HEK293 (cell line): ENCODE measurements around the gene LSM14B.
A peak's percentile ranks its signal among the peaks of the same experiment; 100 is the strongest.

ENCODE experiments used
- BCL11B ChIP-seq: fragments of 450-650 bp; formaldehyde crosslinking; IDR thresholded peaks from 2 replicates; pipeline ENCODE4 v1.5.1; 2016; ENCODE audit warnings: low read depth, missing biosample characterization, missing genetic modification characterization
- BCL6B ChIP-seq: fragments of 450-650 bp; formaldehyde crosslinking; IDR thresholded peaks from 2 replicates; pipeline ENCODE4 v1.5.1; 2017; ENCODE audit warnings: missing biosample characterization, missing genetic modification characterization
- GLIS1 ChIP-seq: fragments of 450-650 bp; formaldehyde crosslinking; IDR thresholded peaks from 2 replicates; pipeline ENCODE4 v1.5.1; 2016; ENCODE audit warnings: missing biosample characterization, missing genetic modification characterization
- HOXC10 ChIP-seq: sonication (generic); formaldehyde crosslinking; IDR thresholded peaks from 2 replicates; pipeline ENCODE4 v1.8.1; 2023; ENCODE audit warnings: mild to moderate bottlenecking, missing genetic modification reagents
- KLF16 ChIP-seq: fragments of 450-650 bp; formaldehyde crosslinking; IDR thresholded peaks from 2 replicates; pipeline ENCODE4 v1.5.1; 2017; ENCODE audit warnings: missing biosample characterization, missing genetic modification characterization
- RBAK ChIP-seq: fragments of 450-650 bp; formaldehyde crosslinking; IDR thresholded peaks from 2 replicates; pipeline ENCODE4 v1.5.1; 2016; ENCODE audit warnings: missing biosample characterization, missing genetic modification characterization
- YY2 ChIP-seq: fragments of 450-650 bp; formaldehyde crosslinking; IDR thresholded peaks from 2 replicates; pipeline ENCODE4 v1.5.1; 2016; ENCODE audit warnings: missing biosample characterization, missing genetic modification characterization
- ZBTB10 ChIP-seq: fragments of 450-650 bp; formaldehyde crosslinking; IDR thresholded peaks from 2 replicates; pipeline ENCODE4 v1.5.1; 2016; ENCODE audit warnings: missing biosample characterization, missing genetic modification characterization
- ZBTB21 ChIP-seq: fragments of 450-650 bp; formaldehyde crosslinking; IDR thresholded peaks from 2 replicates; pipeline ENCODE4 v1.5.1; 2017; ENCODE audit warnings: missing biosample characterization, missing genetic modification characterization
- ZFHX2 ChIP-seq: fragments of 450-650 bp; formaldehyde crosslinking; conservative IDR thresholded peaks from 2 replicates; pipeline ENCODE4 v1.5.1; 2016; ENCODE audit warnings: missing biosample characterization, missing genetic modification characterization
- ZNF114 ChIP-seq: fragments of 450-650 bp; formaldehyde crosslinking; IDR thresholded peaks from 2 replicates; pipeline ENCODE4 v1.5.0; 2017; ENCODE audit warnings: missing biosample characterization, missing genetic modification characterization
- ZNF132 ChIP-seq: fragments of 450-650 bp; formaldehyde crosslinking; IDR thresholded peaks from 2 replicates; pipeline ENCODE4 v1.5.1; 2017; ENCODE audit warnings: missing biosample characterization, missing genetic modification characterization, borderline replicate concordance
- ZNF184 ChIP-seq: fragments of 450-650 bp; IDR thresholded peaks from 2 replicates; pipeline ENCODE4 v1.5.1; 2018; ENCODE audit warnings: missing biosample characterization, mild to moderate bottlenecking, missing genetic modification characterization
- ZNF221 ChIP-seq: fragments of 450-650 bp; formaldehyde crosslinking; IDR thresholded peaks from 2 replicates; pipeline ENCODE4 v1.5.1; 2017; ENCODE audit warnings: missing biosample characterization, missing genetic modification characterization, borderline replicate concordance
- ZNF248 ChIP-seq: fragments of 450-650 bp; formaldehyde crosslinking; IDR thresholded peaks from 2 replicates; pipeline ENCODE4 v1.5.1; 2017; ENCODE audit warnings: missing biosample characterization, missing genetic modification characterization
- ZNF292 ChIP-seq: fragments of 450-650 bp; formaldehyde crosslinking; IDR thresholded peaks from 2 replicates; pipeline ENCODE4 v1.5.1; 2016; ENCODE audit warnings: low read depth, missing biosample characterization, missing genetic modification characterization, borderline replicate concordance
- ZNF350 ChIP-seq: fragments of 450-650 bp; formaldehyde crosslinking; IDR thresholded peaks from 2 replicates; pipeline ENCODE4 v1.5.0; 2017; ENCODE audit warnings: missing biosample characterization, mild to moderate bottlenecking, missing genetic modification characterization
- ZNF391 ChIP-seq: fragments of 450-650 bp; formaldehyde crosslinking; IDR thresholded peaks from 2 replicates; pipeline ENCODE4 v1.5.1; 2016; ENCODE audit warnings: low read depth, missing biosample characterization, missing genetic modification characterization, borderline replicate concordance
- ZNF558 ChIP-seq: fragments of 450-650 bp; formaldehyde crosslinking; IDR thresholded peaks from 2 replicates; pipeline ENCODE4 v1.5.1; 2016; ENCODE audit warnings: missing biosample characterization, missing genetic modification characterization
- ZNF596 ChIP-seq: fragments of 450-650 bp; IDR thresholded peaks from 2 replicates; pipeline ENCODE4 v1.5.0; 2018; ENCODE audit warnings: missing biosample characterization, mild to moderate bottlenecking, missing genetic modification characterization, moderate library complexity
- ZNF654 ChIP-seq: fragments of 450-650 bp; formaldehyde crosslinking; IDR thresholded peaks from 2 replicates; pipeline ENCODE4 v1.5.1; 2016; ENCODE audit warnings: low read depth, missing biosample characterization, missing genetic modification characterization
- ZNF670 ChIP-seq: fragments of 450-650 bp; formaldehyde crosslinking; IDR thresholded peaks from 2 replicates; pipeline ENCODE4 v1.5.1; 2016; ENCODE audit warnings: missing biosample characterization, missing genetic modification characterization, low read depth
- ZNF677 ChIP-seq: fragments of 450-650 bp; IDR thresholded peaks from 2 replicates; pipeline ENCODE4 v1.5.0; 2018; ENCODE audit warnings: missing biosample characterization, mild to moderate bottlenecking, missing genetic modification characterization, moderate library complexity
- ZNF747 ChIP-seq: fragments of 450-650 bp; formaldehyde crosslinking; IDR thresholded peaks from 2 replicates; pipeline ENCODE4 v1.5.1; 2016; ENCODE audit warnings: missing biosample characterization, missing genetic modification characterization
- ZNF792 ChIP-seq: fragments of 450-650 bp; formaldehyde crosslinking; IDR thresholded peaks from 2 replicates; pipeline ENCODE4 v1.5.1; 2016; ENCODE audit warnings: missing biosample characterization, missing genetic modification characterization
- ZSCAN30 ChIP-seq: fragments of 450-650 bp; IDR thresholded peaks from 2 replicates; pipeline ENCODE4 v1.5.1; 2018; ENCODE audit warnings: missing biosample characterization, mild to moderate bottlenecking, missing genetic modification characterization, moderate library complexity
- TF ChIP-seq, protein P1 (sequence below): fragments of 450-650 bp; formaldehyde crosslinking; IDR thresholded peaks from 2 replicates; pipeline ENCODE4 v1.5.1; 2016; ENCODE audit warnings: missing biosample characterization, missing genetic modification characterization
- TF ChIP-seq, protein P2 (sequence below): fragments of 450-650 bp; formaldehyde crosslinking; IDR thresholded peaks from 2 replicates; pipeline ENCODE4 v1.5.1; 2016; ENCODE audit warnings: missing biosample characterization, missing genetic modification characterization, borderline replicate concordance
- TF ChIP-seq, protein P3 (sequence below): fragments of 450-650 bp; formaldehyde crosslinking; IDR thresholded peaks from 2 replicates; pipeline ENCODE4 v1.5.1; 2016; ENCODE audit warnings: missing biosample characterization, missing genetic modification characterization, low read depth
- TF ChIP-seq, protein P4 (sequence below): fragments of 450-650 bp; formaldehyde crosslinking; IDR thresholded peaks from 2 replicates; pipeline ENCODE4 v1.5.1; 2016; ENCODE audit warnings: missing biosample characterization, missing genetic modification characterization

Gene LSM14B

DNA sequence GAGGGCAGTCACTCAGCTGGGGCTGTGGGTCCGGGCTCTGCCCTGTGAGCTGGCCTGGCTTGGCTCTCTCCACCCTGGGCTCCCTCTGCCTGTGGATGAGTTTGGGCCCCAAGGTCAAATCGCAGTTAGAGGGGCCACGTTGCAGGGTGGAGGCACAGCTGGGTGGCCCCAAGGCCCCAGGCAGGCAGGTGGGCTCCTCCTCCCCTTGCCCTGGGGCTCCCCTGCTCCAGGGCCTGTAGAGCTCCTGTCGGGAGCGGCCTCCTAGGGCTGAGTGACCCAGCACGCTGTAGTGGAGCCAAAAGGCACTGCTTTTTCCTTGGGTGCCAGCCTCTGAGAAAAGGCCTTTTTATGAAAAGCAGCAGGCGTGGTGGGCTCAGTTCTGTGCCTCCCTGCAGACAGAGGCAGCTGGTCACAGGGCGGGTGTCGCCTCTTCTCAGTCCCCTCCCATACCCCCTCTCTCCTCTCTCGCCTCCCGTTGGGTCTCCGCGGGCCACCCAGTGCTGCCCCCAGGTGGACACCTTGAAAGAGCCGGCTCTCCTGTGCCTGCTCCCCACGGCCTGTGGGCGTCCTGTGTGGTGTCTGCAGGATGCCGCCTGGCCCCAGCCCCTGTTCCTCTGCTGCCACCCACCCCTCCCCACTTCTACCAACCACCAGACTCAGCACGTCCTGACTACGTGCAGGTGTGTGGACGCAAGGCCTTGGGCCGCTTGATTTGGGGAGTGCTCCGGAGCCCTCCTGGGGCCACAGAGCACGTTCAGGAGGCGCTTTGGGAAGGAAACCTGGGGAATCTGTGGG is 34.5 kb downstream of the LSM14B start (continued):
- TF ChIP-seq, protein P1, sequence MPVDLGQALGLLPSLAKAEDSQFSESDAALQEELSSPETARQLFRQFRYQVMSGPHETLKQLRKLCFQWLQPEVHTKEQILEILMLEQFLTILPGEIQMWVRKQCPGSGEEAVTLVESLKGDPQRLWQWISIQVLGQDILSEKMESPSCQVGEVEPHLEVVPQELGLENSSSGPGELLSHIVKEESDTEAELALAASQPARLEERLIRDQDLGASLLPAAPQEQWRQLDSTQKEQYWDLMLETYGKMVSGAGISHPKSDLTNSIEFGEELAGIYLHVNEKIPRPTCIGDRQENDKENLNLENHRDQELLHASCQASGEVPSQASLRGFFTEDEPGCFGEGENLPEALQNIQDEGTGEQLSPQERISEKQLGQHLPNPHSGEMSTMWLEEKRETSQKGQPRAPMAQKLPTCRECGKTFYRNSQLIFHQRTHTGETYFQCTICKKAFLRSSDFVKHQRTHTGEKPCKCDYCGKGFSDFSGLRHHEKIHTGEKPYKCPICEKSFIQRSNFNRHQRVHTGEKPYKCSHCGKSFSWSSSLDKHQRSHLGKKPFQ = no peak
- TF ChIP-seq ZNF670 (tag by site-specific recombination) = no peak
- no peak for TF ChIP-seq ZNF221
- TF ChIP-seq ZNF292 (tag by site-specific recombination) = no peak
- TF ChIP-seq BCL11B (tag by site-specific recombination) = no peak
- no peak for TF ChIP-seq ZBTB21 (tag by site-specific recombination)
- no peak for TF ChIP-seq ZNF596 (tag by site-specific recombination)
- TF ChIP-seq HOXC10 (CRISPR knock-in tag) = no peak
- TF ChIP-seq YY2 (tag by site-specific recombination) = no peak
- no peak for TF ChIP-seq ZNF747 (tag by site-specific recombination)
- TF ChIP-seq ZNF558 = no peak
- TF ChIP-seq, protein P2, sequence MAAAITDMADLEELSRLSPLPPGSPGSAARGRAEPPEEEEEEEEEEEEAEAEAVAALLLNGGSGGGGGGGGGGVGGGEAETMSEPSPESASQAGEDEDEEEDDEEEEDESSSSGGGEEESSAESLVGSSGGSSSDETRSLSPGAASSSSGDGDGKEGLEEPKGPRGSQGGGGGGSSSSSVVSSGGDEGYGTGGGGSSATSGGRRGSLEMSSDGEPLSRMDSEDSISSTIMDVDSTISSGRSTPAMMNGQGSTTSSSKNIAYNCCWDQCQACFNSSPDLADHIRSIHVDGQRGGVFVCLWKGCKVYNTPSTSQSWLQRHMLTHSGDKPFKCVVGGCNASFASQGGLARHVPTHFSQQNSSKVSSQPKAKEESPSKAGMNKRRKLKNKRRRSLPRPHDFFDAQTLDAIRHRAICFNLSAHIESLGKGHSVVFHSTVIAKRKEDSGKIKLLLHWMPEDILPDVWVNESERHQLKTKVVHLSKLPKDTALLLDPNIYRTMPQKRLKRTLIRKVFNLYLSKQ (tag by site-specific recombination) = no peak
- TF ChIP-seq ZNF391 (tag by site-specific recombination) = no peak
- TF ChIP-seq ZBTB10 (tag by site-specific recombination) = peak; percentile 51; the same call in 1 of the 2 replicates
- no peak for TF ChIP-seq ZNF677 (tag by site-specific recombination)
- TF ChIP-seq ZNF248 (tag by site-specific recombination) = no peak
- TF ChIP-seq ZNF654 (tag by site-specific recombination) = peak; percentile 19; the same call in 1 of the 2 replicates
- no peak for TF ChIP-seq ZSCAN30 (tag by site-specific recombination)
- TF ChIP-seq, protein P3, sequence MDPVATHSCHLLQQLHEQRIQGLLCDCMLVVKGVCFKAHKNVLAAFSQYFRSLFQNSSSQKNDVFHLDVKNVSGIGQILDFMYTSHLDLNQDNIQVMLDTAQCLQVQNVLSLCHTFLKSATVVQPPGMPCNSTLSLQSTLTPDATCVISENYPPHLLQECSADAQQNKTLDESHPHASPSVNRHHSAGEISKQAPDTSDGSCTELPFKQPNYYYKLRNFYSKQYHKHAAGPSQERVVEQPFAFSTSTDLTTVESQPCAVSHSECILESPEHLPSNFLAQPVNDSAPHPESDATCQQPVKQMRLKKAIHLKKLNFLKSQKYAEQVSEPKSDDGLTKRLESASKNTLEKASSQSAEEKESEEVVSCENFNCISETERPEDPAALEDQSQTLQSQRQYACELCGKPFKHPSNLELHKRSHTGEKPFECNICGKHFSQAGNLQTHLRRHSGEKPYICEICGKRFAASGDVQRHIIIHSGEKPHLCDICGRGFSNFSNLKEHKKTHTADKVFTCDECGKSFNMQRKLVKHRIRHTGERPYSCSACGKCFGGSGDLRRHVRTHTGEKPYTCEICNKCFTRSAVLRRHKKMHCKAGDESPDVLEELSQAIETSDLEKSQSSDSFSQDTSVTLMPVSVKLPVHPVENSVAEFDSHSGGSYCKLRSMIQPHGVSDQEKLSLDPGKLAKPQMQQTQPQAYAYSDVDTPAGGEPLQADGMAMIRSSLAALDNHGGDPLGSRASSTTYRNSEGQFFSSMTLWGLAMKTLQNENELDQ (tag by site-specific recombination) = no peak
- TF ChIP-seq ZNF114 (tag by site-specific recombination) = no peak
- no peak for TF ChIP-seq ZNF184 (tag by site-specific recombination)
- no peak for TF ChIP-seq RBAK (tag by site-specific recombination)
- TF ChIP-seq ZNF132 (tag by site-specific recombination) = no peak
- peak; percentile 83 for TF ChIP-seq ZFHX2
- TF ChIP-seq, protein P4, sequence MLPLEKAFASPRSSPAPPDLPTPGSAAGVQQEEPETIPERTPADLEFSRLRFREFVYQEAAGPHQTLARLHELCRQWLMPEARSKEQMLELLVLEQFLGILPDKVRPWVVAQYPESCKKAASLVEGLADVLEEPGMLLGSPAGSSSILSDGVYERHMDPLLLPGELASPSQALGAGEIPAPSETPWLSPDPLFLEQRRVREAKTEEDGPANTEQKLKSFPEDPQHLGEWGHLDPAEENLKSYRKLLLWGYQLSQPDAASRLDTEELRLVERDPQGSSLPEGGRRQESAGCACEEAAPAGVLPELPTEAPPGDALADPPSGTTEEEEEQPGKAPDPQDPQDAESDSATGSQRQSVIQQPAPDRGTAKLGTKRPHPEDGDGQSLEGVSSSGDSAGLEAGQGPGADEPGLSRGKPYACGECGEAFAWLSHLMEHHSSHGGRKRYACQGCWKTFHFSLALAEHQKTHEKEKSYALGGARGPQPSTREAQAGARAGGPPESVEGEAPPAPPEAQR (tag by site-specific recombination) = no peak
- peak; percentile 49; the same call in 1 of the 2 replicates for TF ChIP-seq GLIS1 (tag by site-specific recombination)
- TF ChIP-seq KLF16 = no peak
- no peak for TF ChIP-seq BCL6B (tag by site-specific recombination)
- TF ChIP-seq ZNF350 (tag by site-specific recombination) = no peak
- TF ChIP-seq ZNF792 (tag by site-specific recombination) = no peak
